ENCODE data around the gene ACVRL1.

Gene ACVRL1

GRCh38 chr12:51944608-51945233 is 37.4 kb downstream of the ACVRL1 start:
- DNase-seq = no peak

- no peak for DNase-seq
Measured at GRCh38 chr12:51947246-51947996, 40.1 kb downstream of the ACVRL1 start.

DNA sequence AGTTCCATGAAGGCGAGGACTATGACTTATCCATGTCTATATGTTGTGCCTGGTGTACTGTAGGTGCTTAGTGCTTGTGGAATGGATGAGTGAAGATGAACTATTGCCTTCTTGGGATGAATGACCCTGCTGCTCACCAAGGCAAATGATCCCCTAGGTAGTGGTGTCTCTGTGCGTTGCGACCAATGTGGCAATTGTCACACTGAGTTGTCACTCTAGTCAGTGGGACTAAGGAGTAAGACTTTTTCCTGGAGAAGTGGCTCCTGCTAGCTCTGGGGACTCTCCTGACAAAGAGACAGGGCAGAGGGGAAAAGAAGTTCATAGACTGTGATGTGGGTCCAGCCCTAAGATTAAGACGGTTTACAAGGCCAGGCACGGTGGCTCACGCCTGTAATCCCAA is 40.8 kb downstream of the ACVRL1 start:
- DNase-seq = no peak

DNA sequence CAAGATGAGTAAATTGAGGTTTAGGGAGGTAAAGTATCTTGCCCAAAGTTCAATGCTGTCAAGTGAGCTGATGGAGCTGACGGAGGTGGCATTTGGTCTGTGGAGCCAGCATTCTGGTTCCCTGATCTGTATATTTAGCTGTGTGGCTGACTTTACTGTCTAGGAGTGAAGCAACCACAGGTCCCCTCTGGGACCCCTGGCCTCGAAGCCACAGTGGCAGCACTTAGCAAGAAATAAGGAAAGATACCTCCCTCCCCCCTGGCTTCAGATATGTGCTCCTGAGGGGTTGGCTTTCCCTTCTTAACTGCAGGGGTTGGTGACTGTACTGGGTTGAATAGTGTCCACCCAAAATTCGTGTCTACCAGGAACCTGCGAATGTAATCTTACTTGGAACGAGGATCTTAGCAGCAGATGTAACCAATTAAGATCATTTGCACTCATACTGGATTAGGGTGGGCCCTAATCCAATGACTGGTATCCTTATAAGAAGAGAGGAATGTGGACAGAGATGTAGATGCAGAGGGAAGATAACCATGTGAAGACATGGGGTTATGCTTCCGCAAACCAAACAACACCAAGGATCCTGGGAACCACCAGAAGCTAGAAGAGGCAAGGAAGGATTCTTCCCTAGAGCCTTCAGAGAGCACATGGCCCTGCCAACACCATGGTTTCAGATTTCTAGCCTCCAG is 42.2 kb downstream of the ACVRL1 start:
- no peak for DNase-seq

- DNase-seq = no peak
Measured at GRCh38 chr12:51950682-51951198, 43.4 kb downstream of the ACVRL1 start.

GRCh38 chr12:51951199-51951842 is 44.0 kb downstream of the ACVRL1 start, which contains the start of gene ACVR1B:
TSS of gene ACVR1B (plus strand) at chr12:51951699. CDS start at chr12:51951744, 45 bp downstream.
- DNase-seq = peak; percentile 91

- DNase-seq = peak; percentile 32
Measured at GRCh38 chr12:51951843-51952722, 44.8 kb downstream of the ACVRL1 start.

GRCh38 chr12:51953089-51953488 is 45.8 kb downstream of the ACVRL1 start:
- no peak for DNase-seq

GRCh38 chr12:51953864-51954263 is 46.6 kb downstream of the ACVRL1 start:
- no peak for DNase-seq

GRCh38 chr12:51954561-51955361 is 47.5 kb downstream of the ACVRL1 start:
- no peak for DNase-seq

- DNase-seq = no peak
Measured at GRCh38 chr12:51955702-51956101, 48.4 kb downstream of the ACVRL1 start.

DNA sequence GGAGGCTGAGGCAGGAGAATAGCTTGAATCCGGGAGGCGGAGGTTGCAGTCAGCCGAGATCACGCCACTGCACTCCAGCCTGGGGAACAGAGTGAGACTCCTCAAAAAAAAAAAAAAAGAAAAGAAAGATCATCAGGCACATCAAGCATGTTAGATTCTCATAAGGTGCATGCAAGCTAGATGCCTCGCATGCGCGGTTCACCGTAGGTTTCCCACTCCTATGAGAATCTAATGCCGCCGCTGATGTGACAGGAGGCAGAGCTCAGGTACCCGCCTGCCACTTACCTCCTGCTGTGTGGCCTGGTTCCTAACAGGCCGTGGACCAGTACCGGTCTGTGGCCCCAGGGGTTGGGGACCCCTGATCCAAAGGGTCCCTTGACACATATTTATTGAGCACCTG is 51.2 kb downstream of the ACVRL1 start:
- DNase-seq = no peak

DNA sequence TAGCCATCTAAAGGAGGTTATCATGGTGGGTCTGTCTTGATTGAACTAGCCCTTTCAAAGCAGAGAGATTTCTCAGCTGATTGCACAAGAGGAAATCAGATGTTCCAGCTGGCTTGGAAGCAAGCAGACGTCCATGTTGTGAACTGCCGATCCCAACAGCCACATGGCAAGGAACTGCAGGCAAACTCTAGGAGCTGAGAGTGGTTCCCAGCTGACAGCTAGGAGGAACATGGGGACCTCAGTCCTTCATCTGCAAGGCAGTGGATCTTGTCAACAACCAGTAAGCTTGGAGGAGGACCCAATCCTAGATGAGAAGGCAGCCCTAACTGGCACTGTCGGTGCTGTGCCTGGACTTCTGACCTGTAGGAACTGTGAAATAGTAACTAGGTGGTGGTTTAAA is 51.9 kb downstream of the ACVRL1 start:
- no peak for DNase-seq

DNA sequence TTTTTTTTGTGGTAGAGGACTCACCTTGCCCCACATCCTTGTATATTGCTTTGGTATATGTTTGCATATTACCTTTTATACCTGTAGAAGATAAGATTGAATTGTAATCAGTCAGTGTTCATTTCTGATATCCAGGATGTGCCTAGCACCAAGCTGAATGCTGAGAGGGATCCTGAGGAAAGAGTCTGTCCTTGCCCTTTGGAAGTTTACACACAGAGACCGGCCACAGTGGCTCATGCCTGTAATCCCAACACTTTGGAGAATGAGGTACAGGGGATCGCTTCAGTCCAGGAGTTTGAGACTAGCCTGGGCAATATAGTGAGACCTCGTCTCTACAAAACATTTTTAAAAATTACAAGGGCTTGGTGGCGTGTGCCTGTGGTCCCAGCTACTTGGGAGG is 52.6 kb downstream of the ACVRL1 start:
- DNase-seq = no peak

DNA sequence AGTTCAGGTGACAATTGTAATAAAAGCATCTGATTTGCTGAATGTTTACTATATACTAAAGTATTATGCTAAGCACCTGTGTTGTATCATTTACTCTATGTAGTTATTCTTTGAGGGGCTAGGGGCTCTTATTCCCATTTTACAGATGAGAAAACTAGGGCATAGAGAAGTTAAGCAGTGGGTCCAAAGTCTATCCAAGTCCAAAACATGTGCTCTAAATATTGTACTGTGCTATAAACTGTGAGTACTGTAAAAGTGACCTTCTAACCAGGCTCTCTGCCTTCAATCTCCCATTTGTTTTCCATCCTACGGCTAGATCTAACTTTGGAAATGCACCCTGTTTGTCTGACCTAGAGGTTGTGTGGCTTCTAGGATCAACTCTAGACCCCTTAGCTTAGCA is 53.2 kb downstream of the ACVRL1 start:
- no peak for DNase-seq

DNA sequence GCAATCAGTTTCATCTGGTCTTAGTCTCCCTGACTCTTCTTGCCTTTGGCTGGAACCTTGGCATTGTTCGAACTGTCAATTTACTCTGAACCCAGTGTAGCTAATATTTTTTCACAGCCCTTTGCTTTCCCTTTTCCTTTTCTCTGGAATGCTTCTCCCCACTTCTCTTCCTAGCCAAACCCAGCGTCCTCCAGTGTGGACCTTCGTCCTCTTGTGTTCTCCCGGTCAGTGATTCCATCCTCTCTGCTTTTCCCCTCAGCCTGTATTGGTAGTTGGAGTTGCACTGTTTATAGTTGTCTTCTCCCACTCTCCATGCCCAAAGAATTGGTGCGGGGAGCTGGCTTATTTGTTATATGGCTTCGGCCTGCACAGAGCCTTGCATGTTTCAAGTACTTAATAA is 53.6 kb downstream of the ACVRL1 start:
- no peak for DNase-seq

DNA sequence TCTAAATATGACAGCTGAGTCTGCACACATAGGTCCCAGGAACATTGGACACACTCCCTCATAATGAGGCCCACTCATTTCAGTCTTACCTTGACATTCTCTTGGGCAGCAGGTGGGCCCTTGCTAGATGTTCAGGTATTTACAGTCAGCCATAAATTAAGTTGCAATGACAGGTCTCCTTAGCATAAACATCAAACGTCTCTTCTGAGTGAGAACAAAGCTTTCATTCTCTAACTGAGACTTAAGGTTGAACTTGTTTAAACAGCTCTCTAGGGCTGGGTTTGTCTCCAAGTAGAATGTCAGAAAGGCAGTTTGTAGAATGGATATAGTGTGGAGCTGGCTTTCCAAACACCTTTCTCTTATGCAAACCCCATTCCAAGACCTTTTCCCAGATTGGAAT is 54.5 kb downstream of the ACVRL1 start:
- no peak for DNase-seq

GRCh38 chr12:51962737-51963136 is 55.4 kb downstream of the ACVRL1 start:
- DNase-seq = no peak

GRCh38 chr12:51963477-51963876 is 56.2 kb downstream of the ACVRL1 start:
- DNase-seq = no peak

DNA sequence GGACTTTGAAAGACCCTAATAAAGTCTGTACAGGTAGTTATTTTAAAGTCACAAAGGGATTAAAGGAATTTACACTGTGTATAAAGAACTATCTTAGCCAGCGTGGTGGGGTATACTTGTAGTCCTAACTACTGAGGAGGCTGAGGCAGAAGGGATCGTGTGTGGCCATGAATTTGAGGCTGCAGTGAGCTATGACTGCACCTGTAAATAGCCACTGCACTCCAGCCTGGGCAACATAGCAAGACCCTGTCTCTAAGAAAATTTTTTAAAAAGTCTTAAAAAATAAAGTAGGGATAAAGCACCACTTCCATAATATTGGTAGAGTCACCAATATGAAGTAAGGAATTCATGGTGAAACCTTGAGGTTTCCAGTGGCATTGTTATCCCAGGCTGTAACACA is 62.3 kb downstream of the ACVRL1 start:
- no peak for DNase-seq

GRCh38 chr12:51970904-51971646 is 63.8 kb downstream of the ACVRL1 start:
- peak; percentile 60 for DNase-seq
